IMR-90 (cell line): ENCODE results near the gene CALN1.

ENCODE experiments used
- BHLHE40 ChIP-seq: fragments of 150-350 bp; IDR thresholded peaks from 2 replicates; pipeline ENCODE4 v1.6.1; 2016; ENCODE audit warnings: mild to moderate bottlenecking, low read depth, low read length
- CEBPB ChIP-seq: IDR thresholded peaks from 2 replicates; pipeline ENCODE4 v1.6.1; 2012; ENCODE audit warnings: low read depth, low read length, improper control_type of control experiment
- CHD1 ChIP-seq: IDR thresholded peaks from 2 replicates; pipeline ENCODE4 v1.6.1; 2012; ENCODE audit warnings: low read depth, low read length, improper control_type of control experiment
- FOS ChIP-seq: fragments of 150-350 bp; IDR thresholded peaks from 2 replicates; pipeline ENCODE4 v1.6.1; 2016; ENCODE audit warnings: low read depth, low read length
- MAFK ChIP-seq: IDR thresholded peaks from 2 replicates; pipeline ENCODE4 v1.6.1; 2012; ENCODE audit warnings: low read depth, low read length, improper control_type of control experiment
- MAZ ChIP-seq: IDR thresholded peaks from 2 replicates; pipeline ENCODE4 v1.6.1; 2012; ENCODE audit warnings: low read depth, mild to moderate bottlenecking, low read length, improper control_type of control experiment, moderate library complexity, borderline replicate concordance
- MXI1 ChIP-seq: IDR thresholded peaks from 2 replicates; pipeline ENCODE4 v1.6.1; 2012; ENCODE audit warnings: low read depth, mild to moderate bottlenecking, low read length, moderate library complexity, borderline replicate concordance
- POLR2A ChIP-seq: IDR thresholded peaks from 2 replicates; pipeline ENCODE4 v1.6.1; 2012; ENCODE audit warnings: mild to moderate bottlenecking, low read depth, low read length
- RAD21 ChIP-seq: IDR thresholded peaks from 2 replicates; pipeline ENCODE4 v1.6.1; 2012; ENCODE audit warnings: low read length, improper control_type of control experiment
- SMC3 ChIP-seq: fragments of 150-350 bp; IDR thresholded peaks from 2 replicates; pipeline ENCODE4 v1.6.1; 2016; ENCODE audit warnings: low read depth, mild to moderate bottlenecking, antibody characterized with exemption, low read length, moderate library complexity
- TF ChIP-seq, protein P1 (sequence below): conservative IDR thresholded peaks from 2 replicates; pipeline ENCODE4 v1.5.1; 2012; ENCODE audit warnings: mild to moderate bottlenecking, low read depth, low read length, improper control_type of control experiment
- TF ChIP-seq, protein P2 (sequence below): fragments of 150-350 bp; IDR thresholded peaks from 2 replicates; pipeline ENCODE4 v1.6.1; 2017; ENCODE audit warnings: mild to moderate bottlenecking, antibody characterized with exemption, low read length, low read depth
- TF ChIP-seq, protein P3 (sequence below): fragments of 150-350 bp; IDR thresholded peaks from 2 replicates; pipeline ENCODE4 v1.6.1; 2016; ENCODE audit warnings: low read depth, mild to moderate bottlenecking, low read length, moderate library complexity, borderline replicate concordance

DNA sequence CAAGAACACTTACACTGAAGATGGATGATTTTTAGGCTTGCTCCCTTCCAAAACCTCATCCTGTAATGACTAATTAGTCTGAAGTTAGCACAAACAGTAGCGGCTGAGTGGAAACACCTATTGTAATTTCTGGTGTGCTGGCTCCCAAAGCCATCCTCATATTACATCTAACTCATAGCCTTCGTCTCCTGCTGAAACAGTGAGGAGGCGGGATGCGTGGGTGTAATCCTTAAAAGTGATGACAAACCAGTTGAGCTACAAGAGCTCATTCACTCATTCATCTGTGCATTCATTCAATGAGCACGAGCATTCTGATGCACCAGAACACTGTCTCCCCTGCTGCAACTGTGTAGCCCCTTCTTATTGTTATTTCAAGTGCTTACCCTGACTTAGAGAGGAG is 235.3 kb downstream of the CALN1 start:
- TF ChIP-seq, protein P1, sequence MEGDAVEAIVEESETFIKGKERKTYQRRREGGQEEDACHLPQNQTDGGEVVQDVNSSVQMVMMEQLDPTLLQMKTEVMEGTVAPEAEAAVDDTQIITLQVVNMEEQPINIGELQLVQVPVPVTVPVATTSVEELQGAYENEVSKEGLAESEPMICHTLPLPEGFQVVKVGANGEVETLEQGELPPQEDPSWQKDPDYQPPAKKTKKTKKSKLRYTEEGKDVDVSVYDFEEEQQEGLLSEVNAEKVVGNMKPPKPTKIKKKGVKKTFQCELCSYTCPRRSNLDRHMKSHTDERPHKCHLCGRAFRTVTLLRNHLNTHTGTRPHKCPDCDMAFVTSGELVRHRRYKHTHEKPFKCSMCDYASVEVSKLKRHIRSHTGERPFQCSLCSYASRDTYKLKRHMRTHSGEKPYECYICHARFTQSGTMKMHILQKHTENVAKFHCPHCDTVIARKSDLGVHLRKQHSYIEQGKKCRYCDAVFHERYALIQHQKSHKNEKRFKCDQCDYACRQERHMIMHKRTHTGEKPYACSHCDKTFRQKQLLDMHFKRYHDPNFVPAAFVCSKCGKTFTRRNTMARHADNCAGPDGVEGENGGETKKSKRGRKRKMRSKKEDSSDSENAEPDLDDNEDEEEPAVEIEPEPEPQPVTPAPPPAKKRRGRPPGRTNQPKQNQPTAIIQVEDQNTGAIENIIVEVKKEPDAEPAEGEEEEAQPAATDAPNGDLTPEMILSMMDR: no peak
- TF ChIP-seq MAZ (no peak), RAD21 (no peak), POLR2A (no peak), BHLHE40 (no peak), CEBPB (no peak), FOS (no peak), MXI1 (no peak), MAFK (no peak), SMC3 (no peak), CHD1 (no peak)
- TF ChIP-seq, protein P2, sequence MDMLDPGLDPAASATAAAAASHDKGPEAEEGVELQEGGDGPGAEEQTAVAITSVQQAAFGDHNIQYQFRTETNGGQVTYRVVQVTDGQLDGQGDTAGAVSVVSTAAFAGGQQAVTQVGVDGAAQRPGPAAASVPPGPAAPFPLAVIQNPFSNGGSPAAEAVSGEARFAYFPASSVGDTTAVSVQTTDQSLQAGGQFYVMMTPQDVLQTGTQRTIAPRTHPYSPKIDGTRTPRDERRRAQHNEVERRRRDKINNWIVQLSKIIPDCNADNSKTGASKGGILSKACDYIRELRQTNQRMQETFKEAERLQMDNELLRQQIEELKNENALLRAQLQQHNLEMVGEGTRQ: no peak
- TF ChIP-seq, protein P3, sequence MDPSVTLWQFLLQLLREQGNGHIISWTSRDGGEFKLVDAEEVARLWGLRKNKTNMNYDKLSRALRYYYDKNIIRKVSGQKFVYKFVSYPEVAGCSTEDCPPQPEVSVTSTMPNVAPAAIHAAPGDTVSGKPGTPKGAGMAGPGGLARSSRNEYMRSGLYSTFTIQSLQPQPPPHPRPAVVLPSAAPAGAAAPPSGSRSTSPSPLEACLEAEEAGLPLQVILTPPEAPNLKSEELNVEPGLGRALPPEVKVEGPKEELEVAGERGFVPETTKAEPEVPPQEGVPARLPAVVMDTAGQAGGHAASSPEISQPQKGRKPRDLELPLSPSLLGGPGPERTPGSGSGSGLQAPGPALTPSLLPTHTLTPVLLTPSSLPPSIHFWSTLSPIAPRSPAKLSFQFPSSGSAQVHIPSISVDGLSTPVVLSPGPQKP: no peak
